Measurements from ENCODE around the gene KCTD5.
"Not testable (repeated sequence)": the region's sequence is repeated elsewhere in the genome, so short reads cannot be mapped to it uniquely, and the experiment has no call there.

Gene KCTD5

DNA sequence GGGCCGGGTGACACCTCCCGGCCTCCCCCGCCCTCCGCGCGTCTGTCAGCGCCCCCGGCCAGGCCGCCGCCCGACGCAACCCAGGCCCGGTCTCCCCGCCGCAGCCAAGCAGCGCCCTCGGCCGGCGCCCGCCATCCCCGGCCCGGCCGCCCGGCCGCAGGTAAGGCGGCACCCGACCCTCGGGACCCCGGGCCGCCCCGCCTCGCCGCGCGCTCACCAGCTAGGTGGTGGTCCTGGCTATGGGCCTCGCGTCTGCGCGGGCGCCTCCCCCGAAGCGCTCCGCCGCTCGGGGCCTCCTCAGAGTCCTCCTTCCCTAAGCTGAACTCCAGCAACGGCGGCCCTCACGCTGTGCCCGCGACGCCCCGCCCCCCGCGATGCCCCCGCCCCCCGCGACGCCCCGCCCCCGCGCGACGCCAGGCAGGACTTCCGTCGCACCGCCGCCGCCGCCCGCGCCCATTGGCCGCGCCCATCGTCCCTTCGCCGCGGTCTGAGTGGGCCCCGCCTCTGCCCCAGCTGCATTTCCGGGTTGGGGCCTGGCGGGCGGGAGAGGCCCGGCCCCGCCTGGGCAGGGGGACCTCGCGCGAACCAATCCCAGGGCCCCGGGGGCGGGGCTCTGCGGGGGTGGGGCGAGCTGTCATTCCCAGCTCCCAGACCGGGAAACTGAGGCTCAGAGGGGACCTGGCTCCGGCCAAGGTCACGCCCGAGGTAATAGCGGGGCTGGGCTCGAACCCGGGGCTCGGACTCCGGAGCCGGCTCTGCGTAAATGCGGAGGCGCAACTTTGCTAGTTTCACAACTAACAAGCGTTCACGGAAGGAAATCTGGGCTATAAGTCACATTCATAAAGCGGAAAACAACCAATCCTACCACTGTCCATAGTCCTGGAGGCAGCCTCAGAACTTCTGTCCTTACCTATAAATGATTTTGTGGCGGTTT is 9.0 kb upstream of the KCTD5 start:
- peak; percentile 98 for DNase-seq

DNA sequence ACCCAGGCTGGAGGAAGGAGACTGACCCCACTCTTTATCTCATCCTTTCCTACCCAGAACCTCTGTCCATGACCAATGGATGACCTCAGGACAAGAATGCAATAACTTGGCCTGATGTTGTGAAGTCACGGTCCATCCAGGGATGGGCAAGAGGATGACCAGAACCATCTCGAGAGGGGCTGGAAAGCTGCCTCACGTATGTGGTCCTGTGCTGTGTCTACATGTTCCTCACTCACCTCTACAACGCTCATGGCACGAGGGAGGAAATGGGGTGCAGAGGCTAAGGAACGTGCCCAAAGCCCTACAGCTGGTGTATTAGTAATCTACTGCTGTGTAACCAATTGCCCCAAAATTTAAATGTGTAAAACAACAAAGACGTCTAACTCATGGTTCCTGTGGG is 7.3 kb upstream of the KCTD5 start:
- DNase-seq = no peak

DNA sequence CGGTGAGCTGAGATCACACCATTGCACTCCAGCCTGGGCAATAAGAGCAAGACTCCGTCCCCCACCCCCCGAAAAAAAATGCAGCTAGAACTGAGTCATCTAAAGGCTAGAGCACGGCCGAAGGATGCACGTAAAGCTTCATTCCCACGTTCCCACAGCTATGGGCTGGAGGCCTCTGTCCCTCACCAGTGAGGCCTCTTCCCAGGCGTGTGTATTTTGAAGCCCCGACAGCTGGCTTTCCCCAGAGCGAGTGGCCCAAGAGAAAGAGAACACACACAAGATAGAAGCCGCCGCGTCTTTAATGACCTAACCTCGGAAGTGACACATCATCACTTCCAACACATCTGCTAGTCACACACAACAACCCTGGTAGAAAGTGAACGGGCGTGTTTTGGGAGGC is 6.6 kb upstream of the KCTD5 start:
- no peak for DNase-seq

DNA sequence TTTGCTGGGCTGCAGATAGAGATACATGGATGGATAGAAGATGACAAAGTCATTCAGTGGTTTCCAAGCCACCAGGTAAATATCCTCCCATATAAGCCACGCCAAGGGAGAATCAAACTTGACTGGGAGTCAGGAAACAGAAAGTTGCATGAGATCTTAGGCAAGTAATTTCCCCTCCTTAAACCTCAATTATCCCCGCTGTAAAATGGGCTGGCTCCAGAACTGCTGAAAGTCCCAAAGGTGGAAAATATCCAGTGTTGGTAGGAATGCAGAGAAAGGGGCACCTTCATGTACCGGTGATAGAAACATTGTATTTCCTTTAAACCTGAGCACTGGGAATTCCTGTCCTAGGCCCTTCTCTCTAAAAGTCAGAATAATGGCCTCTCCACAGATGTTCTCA is 5.4 kb upstream of the KCTD5 start:
- not testable (repeated sequence) for DNase-seq

DNA sequence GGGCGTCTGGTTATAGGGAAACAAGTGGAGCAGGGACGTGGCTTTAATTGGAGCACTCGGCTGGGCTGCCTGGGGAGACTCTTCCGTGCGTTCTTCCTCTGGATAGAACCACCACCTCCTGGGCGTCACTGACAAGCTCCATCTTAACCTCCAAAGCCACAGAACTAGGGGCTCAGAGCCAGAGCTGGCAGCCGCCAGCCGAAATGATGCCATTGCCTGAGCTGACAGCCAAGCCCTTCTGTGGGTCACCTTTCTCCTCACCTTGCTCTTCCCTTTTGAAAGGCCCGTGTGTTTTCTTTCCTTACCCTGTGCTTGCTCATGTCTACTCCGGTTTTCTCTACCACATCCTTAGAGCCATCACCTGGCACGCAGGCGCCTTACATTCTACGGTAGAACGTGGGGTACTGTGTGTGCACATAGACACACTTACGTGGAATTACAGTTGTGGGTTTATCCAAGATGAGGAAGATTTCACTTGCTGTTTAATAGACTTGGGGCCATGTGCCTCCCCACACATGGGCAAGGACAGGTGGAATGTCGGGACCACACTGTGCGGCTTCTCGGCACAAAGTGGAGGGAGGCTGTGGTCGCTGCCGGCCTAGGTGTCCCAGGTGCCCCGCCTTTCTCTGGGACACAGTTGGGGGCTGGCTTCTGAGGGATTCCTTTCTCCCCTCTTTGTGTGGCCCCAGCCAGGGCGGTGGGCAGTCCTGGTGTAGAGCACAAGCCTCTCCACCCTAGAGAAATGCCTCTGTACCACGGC is 3.9 kb upstream of the KCTD5 start:
- not testable (repeated sequence) for DNase-seq

DNA sequence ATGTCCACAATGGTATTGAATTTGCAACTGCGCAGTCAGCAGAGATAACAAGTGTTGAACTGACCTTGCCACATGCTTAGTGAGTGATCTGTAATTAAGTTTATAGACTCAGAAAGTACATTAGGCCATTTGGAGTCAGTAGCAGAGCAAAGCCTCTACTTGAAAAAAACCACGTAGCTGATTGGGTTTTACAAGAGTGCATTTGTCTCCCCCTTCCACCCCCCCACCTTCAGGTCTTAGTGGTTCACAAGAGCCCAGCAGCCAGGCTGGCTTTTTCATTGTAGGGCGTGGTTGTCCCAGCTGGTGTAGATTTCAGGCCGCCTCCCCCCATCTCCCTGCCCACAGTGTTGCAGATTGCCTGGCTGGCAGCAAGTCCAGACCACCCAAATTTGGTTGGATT is 2.4 kb upstream of the KCTD5 start:
- DNase-seq = peak; percentile 59

DNA sequence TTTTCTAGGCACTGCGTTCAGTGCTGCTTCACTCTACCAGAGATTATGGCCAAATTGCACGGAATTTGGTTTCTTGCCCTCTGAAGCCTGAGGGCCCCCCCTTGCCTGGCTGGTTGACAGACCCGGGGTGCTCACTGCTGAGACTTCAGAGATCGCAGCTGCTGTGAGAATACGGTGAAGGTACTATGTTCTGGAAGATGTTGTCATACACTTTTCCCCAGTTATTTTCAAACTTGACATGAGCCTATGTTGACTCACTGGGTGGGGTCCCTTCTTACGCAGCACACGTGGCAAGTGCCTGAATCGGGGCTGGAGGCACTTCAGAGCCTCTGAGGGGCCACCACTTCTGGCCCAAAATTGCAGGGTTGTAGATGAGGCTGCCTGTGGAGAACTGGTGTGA is 2.0 kb upstream of the KCTD5 start:
- not testable (repeated sequence) for DNase-seq

DNA sequence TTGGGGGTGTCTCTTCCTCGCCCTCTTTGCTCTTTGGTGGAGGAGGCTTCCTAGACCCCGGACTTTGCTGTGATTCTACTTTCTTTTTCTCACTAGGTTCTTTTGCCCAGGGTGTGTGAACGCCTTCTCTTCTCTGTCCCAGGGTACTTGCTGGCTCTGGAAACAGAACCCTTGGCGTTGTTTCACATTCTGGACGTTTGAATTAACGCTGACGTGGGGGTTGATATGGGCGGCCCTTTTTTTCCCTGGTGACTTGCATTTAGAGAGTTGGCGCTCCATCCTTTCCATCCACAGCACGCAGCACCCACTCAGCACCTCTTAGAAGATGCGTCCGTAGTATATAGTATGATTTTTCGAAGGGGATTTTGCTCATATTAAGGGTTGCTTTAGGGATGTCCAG is 718 bp downstream of the KCTD5 start:
- DNase-seq = not testable (repeated sequence)

DNA sequence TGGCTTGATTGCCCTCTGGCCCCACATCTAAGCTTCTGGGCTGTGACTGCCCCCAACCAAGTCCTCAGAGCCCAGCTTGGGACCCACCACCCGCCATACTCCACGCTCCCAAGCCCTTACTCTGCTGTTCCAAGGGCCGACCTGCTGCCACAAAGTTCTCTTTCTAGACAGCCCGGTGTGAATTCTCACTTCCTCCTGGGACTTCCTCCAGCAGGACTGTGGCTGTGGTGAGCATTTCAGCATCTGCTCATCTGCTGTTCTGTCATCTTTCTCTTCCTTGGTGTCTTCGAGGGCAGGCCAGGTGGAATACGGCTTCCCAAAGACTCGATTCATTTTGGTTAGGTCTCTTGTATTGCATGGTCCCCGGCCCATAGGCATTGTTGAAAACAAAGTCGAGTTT is 3.8 kb downstream of the KCTD5 start:
- DNase-seq = not testable (repeated sequence)

DNA sequence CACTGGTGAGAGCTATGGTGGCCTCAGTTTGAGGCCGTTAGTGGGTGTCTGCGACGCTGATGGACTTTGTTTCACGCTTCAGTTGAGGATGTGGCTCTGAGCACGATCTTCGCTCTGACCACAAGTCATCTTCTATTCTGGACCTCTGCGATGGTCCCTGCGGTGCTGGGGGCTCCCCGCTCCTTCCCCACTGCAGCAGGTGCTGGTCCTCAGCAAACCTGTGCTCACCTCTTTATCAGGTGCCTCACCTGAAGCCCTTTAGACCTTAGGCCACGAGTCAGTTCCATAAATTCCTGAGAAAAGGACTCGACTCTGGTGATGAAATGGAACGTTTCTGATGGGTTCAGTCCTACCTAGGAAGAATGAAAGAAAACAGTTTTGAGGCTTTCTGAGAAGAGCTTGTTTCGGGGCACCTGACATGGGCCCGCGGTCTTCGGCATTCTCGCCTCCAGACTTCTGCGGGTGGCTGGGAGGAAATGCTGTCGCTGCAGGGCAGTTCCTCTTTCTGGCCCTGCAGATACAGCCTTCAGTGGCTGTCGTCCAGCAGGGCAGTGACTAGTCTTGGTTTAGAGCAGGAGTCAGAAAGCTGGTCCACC is 4.7 kb downstream of the KCTD5 start:
- DNase-seq = peak; percentile 49

DNA sequence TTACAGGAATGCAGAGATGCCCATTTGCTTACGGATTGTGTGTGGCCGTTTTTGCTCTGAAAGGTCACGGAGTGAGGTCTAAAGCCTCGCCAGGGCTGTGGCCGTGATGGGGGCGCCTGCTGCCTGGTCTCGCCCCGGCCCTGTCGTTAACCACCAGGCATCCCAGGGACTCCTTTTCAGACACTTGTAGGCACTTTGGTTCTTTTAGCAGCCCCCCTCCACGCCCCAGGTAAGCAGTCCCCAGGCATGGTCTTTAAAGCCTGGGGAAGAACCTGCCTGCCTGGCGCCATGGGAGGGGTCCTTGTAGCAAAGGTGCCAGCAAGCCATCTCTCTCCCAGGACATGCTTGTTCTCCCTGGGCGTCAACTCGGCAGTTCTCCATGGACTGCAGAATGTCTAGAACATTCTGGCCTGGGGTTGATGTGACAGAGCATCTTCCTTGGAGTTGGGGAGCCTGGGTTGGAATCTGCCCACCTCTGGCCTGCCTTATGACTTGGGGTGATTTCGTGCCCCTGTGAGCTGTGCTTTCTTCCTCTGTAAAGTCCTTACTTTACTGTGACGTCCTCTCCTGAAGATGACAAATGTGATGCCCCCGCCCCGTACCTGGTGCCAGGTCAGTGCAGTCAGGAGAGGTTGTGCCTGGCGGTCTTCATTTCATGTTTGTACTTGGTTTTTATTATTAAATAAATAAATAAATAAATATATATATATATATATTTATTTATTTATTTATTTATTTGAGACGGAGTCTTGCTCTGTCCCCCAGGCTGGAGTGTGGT is 5.4 kb downstream of the KCTD5 start:
- peak; percentile 14 for DNase-seq

DNA sequence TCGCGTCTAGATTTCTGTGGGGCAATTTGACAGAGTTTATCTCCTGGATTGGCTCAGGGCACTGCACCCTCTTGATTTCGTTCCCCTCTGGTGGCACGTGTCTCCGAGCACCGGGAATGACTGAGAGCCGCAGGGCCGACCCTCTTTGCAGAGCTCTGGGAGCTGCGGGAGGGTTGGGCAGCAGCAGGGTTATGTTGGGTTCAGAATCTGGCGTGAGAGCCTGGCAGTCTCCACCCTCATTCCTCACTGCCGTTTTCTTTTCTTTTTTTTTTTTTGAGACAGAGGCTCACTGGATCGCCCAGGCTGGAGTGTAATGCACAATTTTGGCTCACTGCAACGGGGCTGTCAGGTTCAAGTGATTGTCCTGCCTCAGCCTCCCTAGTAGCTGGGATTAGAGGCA is 7.1 kb downstream of the KCTD5 start:
- not testable (repeated sequence) for DNase-seq

DNA sequence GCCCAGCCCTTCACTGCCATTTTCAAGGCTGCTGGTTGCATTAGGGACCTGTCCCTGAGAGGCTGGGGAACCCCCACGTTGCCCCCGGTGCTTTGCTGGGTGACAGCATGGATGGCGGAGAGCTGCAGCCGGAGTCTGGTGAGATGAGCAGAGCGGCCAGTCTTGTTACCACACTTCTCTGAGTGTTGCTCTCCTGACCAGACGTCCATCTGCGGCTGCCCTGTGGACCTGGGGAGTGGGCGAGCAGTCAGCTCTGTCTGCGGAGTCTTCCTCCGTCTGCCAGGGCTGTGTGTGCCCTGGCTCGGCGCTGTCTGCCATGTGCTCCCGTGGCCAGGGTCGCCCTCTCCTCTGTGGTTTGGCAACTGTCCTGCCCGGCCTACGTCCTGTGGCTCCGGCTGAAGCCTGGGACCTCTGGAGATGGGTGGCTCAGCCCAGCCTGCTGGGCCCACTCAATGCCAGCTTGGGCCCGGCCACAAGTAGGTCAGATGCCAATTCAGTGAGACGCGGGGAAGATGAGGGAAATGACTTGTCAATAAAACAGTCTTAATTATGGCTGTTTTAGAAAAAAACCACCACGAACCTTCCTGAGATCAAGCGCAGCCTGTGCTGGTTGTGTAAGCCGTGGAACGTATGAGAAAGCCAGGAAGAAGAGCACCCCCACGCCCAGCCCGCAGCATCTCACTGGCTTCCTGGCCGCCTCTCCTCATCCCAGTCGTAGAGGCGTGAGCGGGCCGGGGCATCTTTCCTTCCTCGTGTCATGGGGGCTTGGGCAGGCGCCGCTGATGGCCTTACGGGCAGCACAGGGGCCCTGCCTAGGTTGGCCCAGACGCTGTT is 7.9 kb downstream of the KCTD5 start:
- peak; percentile 52 for DNase-seq

DNA sequence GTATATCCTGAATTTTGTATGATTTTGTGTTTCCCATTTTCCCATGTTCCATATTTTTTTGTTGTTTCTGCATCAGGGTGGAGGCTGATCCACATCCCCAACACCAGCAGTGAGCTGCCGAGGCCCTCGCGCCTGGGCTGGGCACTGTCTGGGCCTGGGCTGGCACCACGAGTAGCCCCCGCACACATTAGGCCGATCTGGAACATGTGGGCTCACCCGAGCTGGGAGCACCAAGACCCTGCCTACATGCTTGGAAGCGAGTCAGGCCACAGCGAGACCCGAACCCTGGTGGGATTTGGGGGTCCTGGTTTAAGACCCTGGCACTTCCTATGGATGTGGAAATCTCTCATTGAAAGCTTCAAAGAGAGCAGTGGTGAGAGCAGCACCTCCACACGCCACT is 8.5 kb downstream of the KCTD5 start:
- DNase-seq = no peak

DNA sequence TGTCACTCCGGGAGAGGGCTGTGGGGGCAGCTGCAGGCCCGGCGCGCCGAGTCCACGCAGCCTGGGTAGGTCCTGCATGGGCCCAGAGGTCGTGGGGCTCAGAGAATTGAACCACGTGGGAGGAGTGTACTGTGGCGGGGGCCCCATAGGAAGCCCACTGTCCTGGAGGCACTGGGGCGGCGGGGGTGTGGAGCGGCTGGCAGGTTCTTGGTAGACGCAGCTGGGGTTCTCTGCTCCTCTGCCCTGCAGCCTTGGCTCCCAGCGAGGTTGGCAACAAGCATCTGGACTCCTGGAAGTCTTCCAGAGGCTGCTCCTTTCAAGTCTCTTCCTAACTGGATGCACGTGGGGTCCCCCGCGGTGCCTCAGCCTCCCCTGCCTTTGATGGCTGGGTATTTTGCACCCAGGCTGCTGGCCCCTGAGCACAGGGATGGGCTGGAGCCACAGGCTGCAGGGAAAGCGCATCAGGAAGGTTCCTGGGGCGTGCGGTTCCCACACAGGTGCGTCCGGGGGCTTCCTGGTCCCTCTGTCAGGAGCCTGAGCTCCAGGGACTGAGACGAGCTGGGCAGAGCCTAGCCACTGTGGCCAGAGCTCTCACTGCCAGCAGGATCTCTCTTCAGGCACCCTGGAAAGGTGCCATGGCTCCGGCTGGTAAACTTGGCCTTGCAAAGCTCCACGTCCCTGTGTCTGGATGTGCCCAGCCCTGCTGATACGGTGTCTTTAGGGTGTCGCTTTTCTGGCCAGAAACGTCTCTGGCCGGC is 9.3 kb downstream of the KCTD5 start:
- DNase-seq = no peak

DNA sequence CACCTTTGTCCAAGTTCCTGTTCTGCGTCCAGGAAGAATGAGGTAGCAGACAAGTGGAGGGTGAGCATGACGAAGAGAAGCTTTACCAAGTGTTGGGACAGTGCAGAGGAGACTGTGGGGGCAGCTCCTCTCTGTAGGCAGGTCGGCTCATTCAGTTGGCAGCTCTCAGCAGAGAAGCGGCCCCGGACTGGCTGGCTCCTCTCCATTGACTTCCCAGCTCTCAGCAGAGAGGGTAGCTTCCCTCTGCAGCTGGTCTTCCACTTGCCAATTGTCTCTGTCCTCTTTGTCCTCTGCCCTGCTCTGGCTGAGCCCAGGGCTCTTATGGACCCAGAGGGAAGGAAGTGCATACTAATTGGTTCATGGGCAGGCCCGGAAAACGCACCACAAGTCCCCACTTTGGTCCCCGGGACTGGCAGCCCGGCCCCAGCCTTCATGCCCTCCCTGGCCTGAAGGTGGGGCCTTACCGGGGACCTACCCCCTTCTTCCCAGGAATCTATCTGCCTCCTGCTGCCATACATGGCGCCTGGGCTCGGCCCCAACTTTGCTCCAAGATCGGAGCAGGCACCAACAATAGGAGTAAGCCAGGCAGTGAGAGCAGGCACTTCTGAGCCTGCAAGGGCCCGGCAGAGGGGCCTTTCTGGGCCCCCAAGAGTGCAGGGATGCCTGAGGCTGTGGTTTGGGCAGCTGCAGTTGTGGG is 10.1 kb downstream of the KCTD5 start:
- peak; percentile 67 for DNase-seq

DNA sequence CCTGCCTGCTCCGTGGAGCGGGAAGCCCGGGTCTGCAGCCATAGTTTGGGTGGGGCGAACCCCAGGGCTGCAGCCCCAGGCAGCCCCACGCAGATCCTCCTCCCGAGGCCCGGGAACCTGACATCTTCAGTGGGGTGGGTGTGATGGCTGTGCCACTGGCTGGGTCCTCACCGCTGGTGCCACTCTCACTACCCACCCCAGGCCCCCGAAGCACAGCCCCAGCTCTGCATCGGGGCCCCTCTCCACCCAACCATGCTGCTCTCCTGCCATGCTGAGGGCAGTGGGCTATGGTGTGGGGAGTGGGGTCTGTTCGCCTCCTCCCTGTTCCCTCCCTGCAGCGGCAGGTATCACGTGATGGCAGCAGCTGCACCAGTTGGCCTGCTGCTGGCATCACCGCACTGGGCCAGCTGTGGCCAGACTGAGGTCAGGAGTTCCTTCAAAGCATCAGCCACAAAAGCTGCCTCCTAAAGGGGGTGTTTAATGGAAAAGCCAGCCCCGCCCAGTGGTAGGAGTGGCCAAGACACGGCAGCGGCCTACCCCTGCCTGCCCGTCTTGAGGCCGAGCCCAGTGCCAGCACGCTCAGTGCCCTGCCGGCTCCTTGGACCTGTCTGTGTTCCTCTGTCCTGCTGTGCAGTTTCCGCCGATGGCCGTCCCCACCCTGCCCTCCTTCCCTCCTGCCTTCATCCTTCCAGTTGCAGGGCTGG is 10.8 kb downstream of the KCTD5 start:
- DNase-seq = peak; percentile 76

DNA sequence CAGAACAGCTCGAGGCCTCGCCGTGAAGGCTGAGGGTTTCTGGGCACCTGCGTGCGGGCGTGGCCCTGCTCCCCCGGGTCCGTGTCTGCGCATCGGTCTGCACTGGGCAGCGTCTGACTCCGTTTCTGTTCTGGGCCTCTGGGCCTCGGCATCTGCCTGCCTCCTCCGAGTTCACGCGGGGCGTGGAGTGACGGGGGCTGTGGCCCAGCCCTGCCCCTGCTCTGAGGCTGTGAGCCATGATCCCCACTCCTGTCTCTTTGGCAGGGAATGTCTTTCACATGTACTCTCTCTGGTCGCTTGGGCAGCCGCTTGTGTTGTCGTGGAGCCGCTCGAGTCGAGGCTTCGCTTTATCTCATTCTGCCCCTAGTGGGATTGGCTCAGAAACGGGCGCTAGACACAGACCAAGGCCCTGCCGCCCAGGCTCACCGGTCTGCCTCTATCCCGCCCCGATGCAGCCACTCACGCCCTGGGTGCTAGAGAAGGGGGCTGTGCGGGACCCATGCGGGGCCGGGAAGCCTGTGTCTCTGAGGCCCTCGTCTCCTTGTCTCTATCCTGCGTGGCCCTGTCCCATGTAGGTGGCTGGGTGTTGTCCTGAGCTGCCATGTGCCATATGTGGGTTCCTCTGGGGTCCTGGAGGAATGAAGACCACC is 14.4 kb downstream of the KCTD5 start:
- DNase-seq = not testable (repeated sequence)

DNA sequence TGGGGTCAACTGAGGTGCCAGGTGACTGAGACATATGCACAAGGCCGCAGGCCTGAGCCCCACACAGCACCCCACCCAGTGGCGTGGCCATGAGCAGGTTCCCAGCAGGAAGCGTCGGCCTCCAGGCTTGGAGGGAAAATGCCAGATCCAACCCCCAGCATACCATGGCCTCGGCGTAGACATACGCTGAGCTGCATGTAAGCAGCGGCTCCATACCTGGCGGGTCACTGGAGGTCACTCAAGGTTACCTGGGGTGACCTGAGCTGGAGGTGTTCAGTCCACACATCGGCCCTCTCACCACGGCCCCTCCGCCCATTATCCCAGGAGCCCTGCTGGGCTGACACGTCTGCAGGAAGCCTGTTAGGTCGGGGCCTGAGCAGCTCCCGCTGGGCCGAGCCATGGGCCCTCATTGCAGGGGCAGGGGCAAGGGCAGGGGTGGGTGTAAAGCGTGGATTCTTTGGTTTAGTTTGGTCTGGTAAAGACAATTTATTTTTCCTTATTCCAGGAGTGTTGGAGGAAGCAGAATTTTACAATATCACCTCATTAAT is 15.2 kb downstream of the KCTD5 start:
- DNase-seq = no peak

All from femur (tissue), 1 donor.